Right cardiac atrium (tissue), 5 donors: ENCODE measurements around the gene CCDC17. TPM values are rescaled to one million over a fixed set of nuclear protein-coding genes. Genes with fewer than 3 reads are reported as not detected.
A peak's percentile ranks its signal among the peaks of the same experiment; 100 is the strongest.

ENCODE experiments used
- ATAC-seq, 2 donors: fragments of 200-7000 bp; cut with Tn5 transposase; one replicate each; pipeline versions ENCODE4 v1.8.0 to v1.9.1; 2020; ENCODE audit warnings: moderate library complexity in 2 of 2, mild to moderate bottlenecking in 1 of 2
- DNase-seq, 3 donors: peaks; one replicate each; pipeline ENCODE4 v3.0.0-alpha.2; 2020
- H3K27ac ChIP-seq: one replicate; pipeline ENCODE4 v1.5.1; 2013; ENCODE audit warnings: mild to moderate bottlenecking, low read length, control low read depth, moderate library complexity
- H3K27me3 ChIP-seq: one replicate; pipeline ENCODE4 v1.6.1; 2013; ENCODE audit not compliant: control insufficient read depth, insufficient read depth
- H3K4me1 ChIP-seq: one replicate; pipeline ENCODE4 v1.6.1; 2013; ENCODE audit warnings: low read length; ENCODE audit not compliant: control insufficient read depth, insufficient read depth
- H3K4me3 ChIP-seq: one replicate; pipeline ENCODE4 v1.5.1; 2013; ENCODE audit warnings: low read length, control low read depth
- H3K9me3 ChIP-seq: one replicate; pipeline ENCODE4 v1.6.1; 2013; ENCODE audit warnings: low read length; ENCODE audit not compliant: control insufficient read depth
- WGBS: extraction: QIAGEN DNeasy Blood & Tissue Kit; methylation state at CpG from one replicate; pipeline ENCODE4 v1.1.7; 2013; 5-methylcytosine and 5-hydroxymethylcytosine counted together
- intact Hi-C, 4 donors: fragments of 100-400 bp; cut with DNase I; formaldehyde crosslinking; loops; one replicate each; pipeline versions ENCODE4 v1.11.0 to v1.14.0; 2022 to 2023
- polyA plus RNA-seq: library from polyadenylated mRNA; stranded (reverse); fragments of 200-250 nt; gene quantifications from one replicate; pipeline ENCODE4 v1.2.3, GENCODE V29; 2013
- total RNA-seq, 4 donors: library from RNA; stranded (reverse); fragmentation: NEBNext Ultra II Directional; extraction: Animal tissue kit (Norgen Biotek cat#: 25700); gene quantifications; one replicate each; pipeline ENCODE4 v1.2.1, GENCODE V29; 2021
- donor health status: healthy with polysubstance abuse.
- donor health status: DM: no; HTN: yes; CAD: no.
- donor health status: DM: no; HTN: no; CAD: no.
- donor health status: DM: no; HTN: yes; CAD: no; lungs with severe emphysema.
- donor health status: DM: yes; HTN: yes; CAD: no.

CCDC17 gene
- total and polyA plus RNA-seq, 5 donors, result 0.42 to 1.8 (median 1.0) TPM

- Histone ChIP-seq H3K27me3 (no peaks in the 10 kb centered on the region), H3K4me1 (no peaks in the 10 kb centered on the region), H3K4me3 (no peak overlapping the region), H3K27ac (no peak overlapping the region), H3K9me3 (no peaks in the 10 kb centered on the region)
- WGBS, result 94% methylated on average over 12 of the region's 12 CpGs
- DNase-seq, result no peak
- ATAC-seq, result no peak
- intact Hi-C loops, result no loop called here
Observed at GRCh38 chr1:45654540-45655280, 30.9 kb upstream of the CCDC17 start.

- 51% methylated on average over 9 of the region's 9 CpGs for WGBS
- ATAC-seq (peak; percentile 50 to 74), DNase-seq (no peak)
- Histone ChIP-seq H3K4me3 (no peak overlapping the region), H3K9me3 (no peaks in the 10 kb centered on the region), H3K27ac (peak overlapping the region; percentile 1), H3K27me3 (no peaks in the 10 kb centered on the region), H3K4me1 (peaks cover 6% of the 10 kb centered on the region)
- intact Hi-C loops, result no loop called here
Observed at GRCh38 chr1:45647248-45648021, 23.6 kb upstream of the CCDC17 start.

- Histone ChIP-seq H3K4me3 (no peak overlapping the region), H3K27me3 (no peaks in the 10 kb centered on the region), H3K27ac (no peak overlapping the region), H3K9me3 (no peaks in the 10 kb centered on the region), H3K4me1 (peaks cover 6% of the 10 kb centered on the region)
- 89% methylated on average over 2 of the region's 2 CpGs for WGBS
- DNase-seq (no peak), ATAC-seq (no peak)
- intact Hi-C loops, result loop anchor here in 1 of 4 donors (5.0 kb wide), 1 partner anchor 52 kb away; no protein-coding TSS in a partner anchor
Observed at GRCh38 chr1:45644661-45645060, 20.8 kb upstream of the CCDC17 start.

- peaks cover 6% of the 10 kb centered on the region for H3K4me1 ChIP-seq
- no peaks in the 10 kb centered on the region for H3K27me3 ChIP-seq
- DNase-seq (no peak), ATAC-seq (no peak)
- no peak overlapping the region for H3K27ac ChIP-seq
- H3K4me3 ChIP-seq, result no peak overlapping the region
- intact Hi-C loops, result loop anchor here in 1 of 4 donors (5.0 kb wide), 1 partner anchor 52 kb away; no protein-coding TSS in a partner anchor
- no peaks in the 10 kb centered on the region for H3K9me3 ChIP-seq
Observed at GRCh38 chr1:45643978-45644377, 20.1 kb upstream of the CCDC17 start.

GRCh38 chr1:45643321-45643720 is 19.5 kb upstream of the CCDC17 start:
- WGBS, result 81% methylated on average over 5 of the region's 5 CpGs
- Histone ChIP-seq H3K27me3 (no peaks in the 10 kb centered on the region), H3K27ac (no peak overlapping the region), H3K4me3 (no peak overlapping the region), H3K9me3 (no peaks in the 10 kb centered on the region), H3K4me1 (peaks cover 6% of the 10 kb centered on the region)
- DNase-seq (no peak), ATAC-seq (no peak)
- intact Hi-C loops, result loop anchor here in 1 of 4 donors (5.0 kb wide), 1 partner anchor 51 kb away; no protein-coding TSS in a partner anchor

- H3K4me3 ChIP-seq, result no peak overlapping the region
- H3K27ac ChIP-seq, result no peak overlapping the region
- H3K27me3 ChIP-seq, result no peaks in the 10 kb centered on the region
- WGBS, result 99% methylated on average over 1 of the region's 1 CpG
- H3K9me3 ChIP-seq, result no peaks in the 10 kb centered on the region
- H3K4me1 ChIP-seq, result no peaks in the 10 kb centered on the region
- intact Hi-C loops, result loop anchor here in 1 of 4 donors (5.0 kb wide), 1 partner anchor 48 kb away; no protein-coding TSS in a partner anchor
- ATAC-seq, result no peak
- no peak for DNase-seq
Observed at GRCh38 chr1:45640293-45640692, 16.4 kb upstream of the CCDC17 start.

GRCh38 chr1:45635211-45635610 is 11.4 kb upstream of the CCDC17 start:
- no peak for ATAC-seq
- no peaks in the 10 kb centered on the region for H3K9me3 ChIP-seq
- no peaks in the 10 kb centered on the region for H3K27me3 ChIP-seq
- H3K4me3 ChIP-seq, result no peak overlapping the region
- no peak for DNase-seq
- no peak overlapping the region for H3K27ac ChIP-seq
- no peaks in the 10 kb centered on the region for H3K4me1 ChIP-seq
- intact Hi-C loops, result no loop called here
- 32% methylated on average over 1 of the region's 1 CpG for WGBS

GRCh38 chr1:45630429-45630828 is 6.6 kb upstream of the CCDC17 start:
- ATAC-seq (no peak), DNase-seq (no peak)
- H3K27me3 ChIP-seq, result no peaks in the 10 kb centered on the region
- 84% methylated on average over 1 of the region's 1 CpG for WGBS
- H3K9me3 ChIP-seq, result no peaks in the 10 kb centered on the region
- intact Hi-C loops, result no loop called here
- no peaks in the 10 kb centered on the region for H3K4me1 ChIP-seq
- no peak overlapping the region for H3K27ac ChIP-seq
- no peak overlapping the region for H3K4me3 ChIP-seq

- DNase-seq (no peak), ATAC-seq (peak; percentile 62 to 64)
- Histone ChIP-seq H3K9me3 (no peaks in the 10 kb centered on the region), H3K27ac (no peak overlapping the region), H3K4me1 (peaks cover 2% of the 10 kb centered on the region), H3K4me3 (no peak overlapping the region), H3K27me3 (no peaks in the 10 kb centered on the region)
- intact Hi-C loops, result no loop called here
Observed at GRCh38 chr1:45629035-45629434, 5.2 kb upstream of the CCDC17 start.

- Histone ChIP-seq H3K9me3 (no peaks in the 10 kb centered on the region), H3K4me1 (peaks cover 8% of the 10 kb centered on the region), H3K4me3 (peak overlapping the region; percentile 7), H3K27me3 (no peaks in the 10 kb centered on the region), H3K27ac (peak overlapping the region; percentile 3)
- intact Hi-C loops, result no loop called here
- peak; percentile 36 to 70 (median 66) for DNase-seq
- peak; percentile 27 to 34 for ATAC-seq
- 42% methylated on average over 78 of the region's 78 CpGs for WGBS
Observed at GRCh38 chr1:45622524-45623394, 1.1 kb downstream of the CCDC17 start.
